CD14-positive monocyte (primary cell): Measurements from ENCODE around the gene SLC24A5. TPM values are rescaled to one million over a fixed set of nuclear protein-coding genes. Genes with fewer than 3 reads are reported as not detected.

ENCODE experiments used
- DNase-seq, 3 donors: peaks; one replicate each; pipeline ENCODE4 v3.0.0-alpha.2; 2011 to 2022
- H2AFZ ChIP-seq: 2 replicates; pipeline ENCODE4 v1.6.0; 2012; ENCODE audit warnings: mild to moderate bottlenecking, low read depth, low read length, inconsistent platforms; ENCODE audit not compliant: insufficient read depth, poor library complexity, severe bottlenecking
- H3K27ac ChIP-seq, 2 donors: 1 replicate in 1 of 2; 2 replicates in 1 of 2; pipeline ENCODE4 v1.5.1; 2012 to 2013; ENCODE audit warnings: low read length in 2 of 2, control low read depth in 1 of 2, inconsistent platforms in 1 of 2, low read depth in 1 of 2, mild to moderate bottlenecking in 1 of 2
- H3K27me3 ChIP-seq, 2 donors: one replicate each; pipeline versions ENCODE4 v1.6.0 to v1.6.1; 2011 to 2013; ENCODE audit warnings: low read length in 2 of 2; ENCODE audit not compliant: control insufficient read depth in 2 of 2, insufficient read depth in 2 of 2
- H3K36me3 ChIP-seq, 2 donors: replicated peaks in 1 of 2; 1 replicate in 1 of 2; 2 replicates in 1 of 2; pipeline versions ENCODE4 v1.5.1 to v1.6.1; 2012 to 2013; ENCODE audit warnings: low read length in 2 of 2, control low read depth in 1 of 2, inconsistent platforms in 1 of 2, mild to moderate bottlenecking in 1 of 2; ENCODE audit not compliant: insufficient read depth in 2 of 2, control insufficient read depth in 1 of 2
- H3K4me1 ChIP-seq, 2 donors: 1 replicate in 1 of 2; 2 replicates in 1 of 2; pipeline versions ENCODE4 v1.5.1 to v1.6.1; 2012 to 2013; ENCODE audit warnings: low read length in 2 of 2, control low read depth in 1 of 2, inconsistent platforms in 1 of 2, mild to moderate bottlenecking in 1 of 2, moderate library complexity in 1 of 2; ENCODE audit not compliant: insufficient read depth in 2 of 2, control insufficient read depth in 1 of 2
- H3K4me2 ChIP-seq: replicated peaks from 2 replicates; pipeline ENCODE3; 2012; ENCODE audit warnings: low read length, moderate library complexity, mild to moderate bottlenecking; ENCODE audit not compliant: poor library complexity, severe bottlenecking; ENCODE audit errors: extremely low read depth
- H3K4me3 ChIP-seq, 3 experiments: fragments of 200-600 bp in 1 of 3; sonication (generic) in 1 of 3; replicated peaks in 1 of 3; 1 replicate in 2 of 3; 2 replicates in 1 of 3; pipeline ENCODE4 v1.5.1; 2011 to 2013; ENCODE audit warnings: low read length in 3 of 3, mild to moderate bottlenecking in 3 of 3, control low read depth in 2 of 3, low read depth in 2 of 3, inconsistent platforms in 1 of 3, moderate library complexity in 1 of 3
- H3K79me2 ChIP-seq: 2 replicates; pipeline ENCODE4 v1.6.0; 2012; ENCODE audit warnings: mild to moderate bottlenecking, control low read depth, inconsistent platforms, low read length, moderate library complexity; ENCODE audit not compliant: insufficient read depth
- H3K9ac ChIP-seq: 2 replicates; pipeline ENCODE4 v1.6.0; 2017; ENCODE audit warnings: low read length, mild to moderate bottlenecking; ENCODE audit not compliant: insufficient read depth, poor library complexity, severe bottlenecking
- H3K9me3 ChIP-seq, 2 donors: replicated peaks in 1 of 2; 1 replicate in 1 of 2; 2 replicates in 1 of 2; pipeline versions ENCODE4 v1.5.1 to v1.6.1; 2012 to 2013; ENCODE audit warnings: low read length in 2 of 2, control low read depth in 1 of 2; ENCODE audit not compliant: control insufficient read depth in 1 of 2, insufficient read depth in 1 of 2
- H4K20me1 ChIP-seq: 2 replicates; pipeline ENCODE4 v1.6.0; 2012; ENCODE audit warnings: mild to moderate bottlenecking, low read length, control low read depth, moderate library complexity; ENCODE audit not compliant: insufficient read depth
- H3K27ac Mint-ChIP-seq, 7 donors: one replicate each; pipeline ENCODE4 v1.8.0; 2020; ENCODE audit warnings: mild to moderate bottlenecking in 7 of 7, mixed read lengths in 7 of 7, moderate library complexity in 6 of 7, inconsistent platforms in 2 of 7
- H3K27me3 Mint-ChIP-seq, 3 donors: one replicate each; pipeline ENCODE4 v1.8.0; 2021 to 2022; ENCODE audit warnings: low read depth in 3 of 3, mild to moderate bottlenecking in 3 of 3, mixed read lengths in 3 of 3, moderate library complexity in 3 of 3, inconsistent platforms in 1 of 3
- H3K36me3 Mint-ChIP-seq, 2 donors: one replicate each; pipeline ENCODE4 v1.8.0; 2020; ENCODE audit warnings: mixed read lengths in 2 of 2, inconsistent platforms in 1 of 2, mild to moderate bottlenecking in 1 of 2
- H3K4me1 Mint-ChIP-seq: one replicate; pipeline ENCODE4 v1.8.0; 2020; ENCODE audit warnings: mild to moderate bottlenecking, mixed read lengths
- H3K4me3 Mint-ChIP-seq, 2 donors: one replicate each; pipeline ENCODE4 v1.8.0; 2020; ENCODE audit warnings: mild to moderate bottlenecking in 2 of 2, mixed read lengths in 2 of 2, moderate library complexity in 1 of 2
- H3K9me3 Mint-ChIP-seq, 7 donors: one replicate each; pipeline ENCODE4 v1.8.0; 2020 to 2022; ENCODE audit warnings: mixed read lengths in 7 of 7, mild to moderate bottlenecking in 6 of 7, moderate library complexity in 6 of 7, inconsistent platforms in 2 of 7
- CTCF ChIP-seq: fragments of 200-600 bp; IDR thresholded peaks from one replicate; pipeline ENCODE4 v1.8.0; 2022; ENCODE audit warnings: antibody characterized with exemption, mild to moderate bottlenecking
- WGBS: methylation state at CpG from one replicate; pipeline ENCODE4 v1.1.5; 2013; ENCODE audit warnings: missing lambda C conversion rate; ENCODE audit not compliant: insufficient coverage; 5-methylcytosine and 5-hydroxymethylcytosine counted together
- intact Hi-C, 2 donors: fragments of 100-400 bp; cut with micrococcal nuclease; formaldehyde crosslinking; loops; one replicate each; pipeline versions ENCODE4 v1.15.0 to v1.15.1; 2023
- polyA plus RNA-seq, 3 donors: library from polyadenylated mRNA; depleted of rRNA in 1 of 3; unstranded in 2 of 3; stranded (reverse) in 1 of 3; fragments of 300-500 nt in 2 of 3; fragments of >200 nt in 1 of 3; fragmentation: Illumina TruSeq in 2 of 3; gene quantifications; 1 replicate in 2 of 3; 2 replicates in 1 of 3; pipeline ENCODE4 v1.2.3, GENCODE V29; 2012 to 2021

Gene SLC24A5
- polyA plus RNA-seq, 3 donors, result not detected

- no peak overlapping the region for H3K4me3 Mint-ChIP-seq
- no peak overlapping the region for H3K4me3 ChIP-seq
- peaks cover 4 to 13% of the 10 kb centered on the region in 2 donors for H3K4me1 ChIP-seq
- H3K36me3 Mint-ChIP-seq, result peaks cover 0 to 3% of the 10 kb centered on the region in 2 donors
- no peak overlapping the region for H3K27ac Mint-ChIP-seq
- WGBS, result no CpG with 5 or more reads among the region's 4 CpGs
- no peak for TF ChIP-seq CTCF
- H3K36me3 ChIP-seq, result no peaks in the 10 kb centered on the region
- H3K4me1 Mint-ChIP-seq, result peaks cover 7% of the 10 kb centered on the region
- intact Hi-C loops, result no loop called here
- peaks cover 0 to 6% of the 10 kb centered on the region in 2 donors for H3K9me3 ChIP-seq
- peaks cover 23 to 33% (median 25%) of the 10 kb centered on the region in 3 donors for H3K27me3 Mint-ChIP-seq
- no peak for DNase-seq
- H3K4me2 ChIP-seq, result no peak overlapping the region
- no peak overlapping the region for H3K27ac ChIP-seq
- no peaks in the 10 kb centered on the region for H4K20me1 ChIP-seq
- no peaks in the 10 kb centered on the region for H3K79me2 ChIP-seq
- H2AFZ ChIP-seq, result no peak overlapping the region
- no peak overlapping the region for H3K9ac ChIP-seq
- peaks cover 26% of the 10 kb centered on the region in 2 donors for H3K27me3 ChIP-seq
- peaks cover 0 to 10% (median 5%) of the 10 kb centered on the region in 7 donors for H3K9me3 Mint-ChIP-seq
Observed at GRCh38 chr15:48176112-48176511, 55.3 kb downstream of the SLC24A5 start.

GRCh38 chr15:48176957-48177356, 56.2 kb downstream of the SLC24A5 start:
- Histone ChIP-seq H2AFZ (peak overlapping the region; percentile 76), H3K4me1 (peaks cover 4 to 13% of the 10 kb centered on the region in 2 donors), H3K4me3 (peak overlapping the region in 1 of 3 experiments; percentile 71), H3K27me3 (peaks cover 26% of the 10 kb centered on the region in 2 donors), H3K79me2 (no peaks in the 10 kb centered on the region), H3K27ac (no peak overlapping the region), H3K36me3 (no peaks in the 10 kb centered on the region), H3K9me3 (peaks cover 0 to 6% of the 10 kb centered on the region in 2 donors), H3K9ac (no peak overlapping the region), H3K4me2 (no peak overlapping the region), H4K20me1 (no peaks in the 10 kb centered on the region)
- intact Hi-C loops, result no loop called here
- H3K27ac Mint-ChIP-seq, result peak overlapping the region in 1 of 7 donors; percentile 5
- no CpG with 5 or more reads among the region's 2 CpGs for WGBS
- H3K36me3 Mint-ChIP-seq, result peaks cover 0 to 3% of the 10 kb centered on the region in 2 donors
- H3K27me3 Mint-ChIP-seq, result peaks cover 23 to 33% (median 25%) of the 10 kb centered on the region in 3 donors
- no peak overlapping the region for H3K4me3 Mint-ChIP-seq
- H3K9me3 Mint-ChIP-seq, result peaks cover under 1 to 9% (median 5%) of the 10 kb centered on the region in 7 donors
- no peak for DNase-seq
- H3K4me1 Mint-ChIP-seq, result peaks cover 7% of the 10 kb centered on the region
- no peak for TF ChIP-seq CTCF
